Measurements from ENCODE around the gene ZFAND3. TPM values are rescaled to one million over a fixed set of nuclear protein-coding genes. Genes with fewer than 3 reads are reported as not detected.
A peak's percentile ranks its signal among the peaks of the same experiment; 100 is the strongest.

ZFAND3 gene
- total RNA-seq, 1 experiment from 2014 or later, result 22.2 TPM

DNA sequence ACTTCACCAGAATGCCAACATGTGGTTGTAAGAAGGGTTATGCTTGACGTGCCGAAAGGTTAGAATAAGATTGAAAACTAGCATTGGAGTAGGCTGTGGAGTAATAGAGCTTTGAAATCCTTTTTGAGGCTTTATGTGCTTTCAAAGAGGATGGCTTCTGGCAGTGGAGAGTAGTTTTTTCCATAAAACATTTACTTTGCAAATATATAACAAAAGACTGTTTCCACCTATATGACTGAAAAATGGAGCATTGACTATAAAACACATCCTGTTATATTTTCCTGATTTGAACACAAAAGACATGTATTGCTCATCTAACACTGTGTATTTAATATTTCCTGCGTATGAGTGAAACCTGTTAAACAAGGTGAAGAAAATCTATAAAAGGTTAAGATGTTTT is 38.8 kb downstream of the ZFAND3 start:
- Histone ChIP-seq H3K36me3 (ENCODE audit: low read depth, low read length) (no peaks in the 10 kb centered on the region), H3K9me3 (ENCODE audit: low read length) (no peaks in the 10 kb centered on the region), H3K27ac (ENCODE audit: low read length) (no peak overlapping the region), H3K4me3 (ENCODE audit: low read length) (no peak overlapping the region), H3F3A (ENCODE audit: low read length, unreplicated experiment) (peaks cover 7% of the 10 kb centered on the region), H3K9ac (ENCODE audit: low read length) (no peak overlapping the region), H4K20me1 (ENCODE audit: low read length) (peaks cover 42% of the 10 kb centered on the region), H2AFZ (ENCODE audit: low read length) (no peak overlapping the region), H3K4me1 (ENCODE audit: insufficient read depth, low read length) (peaks cover 36% of the 10 kb centered on the region), H3K9me2 (replicated peaks; ENCODE audit: low read length) (no peaks in the 10 kb centered on the region), H3K4me2 (ENCODE audit: low read length) (peak overlapping the region; percentile 12), H3K79me2 (ENCODE audit: low read length) (peaks cover 86% of the 10 kb centered on the region), H3K27me3 (ENCODE audit: low read length) (no peaks in the 10 kb centered on the region)
- intact Hi-C loops (cut with micrococcal nuclease), result no loop called here
- CTCF ChIA-PET, result interaction anchor here (1.6 kb wide), 1 partner anchor 67 kb away, joined by 12 read pairs; no protein-coding TSS in a partner anchor
- ATAC-seq (peak; percentile 61), DNase-seq (peak; percentile 36)
- POLR2A ChIA-PET (ENCODE audit: unreplicated experiment), result interaction anchor here (0.5 to 0.6 kb wide), 3 partner anchors 40 to 252 kb away, joined by 3 to 6 read pairs (median 6); no protein-coding TSS in a partner anchor
- TF ChIP-seq EZH2 (IDR thresholded peaks at IDR 0.05; ENCODE audit: low read length, unreplicated experiment), result no peak
- TF ChIP-seq, protein P1, sequence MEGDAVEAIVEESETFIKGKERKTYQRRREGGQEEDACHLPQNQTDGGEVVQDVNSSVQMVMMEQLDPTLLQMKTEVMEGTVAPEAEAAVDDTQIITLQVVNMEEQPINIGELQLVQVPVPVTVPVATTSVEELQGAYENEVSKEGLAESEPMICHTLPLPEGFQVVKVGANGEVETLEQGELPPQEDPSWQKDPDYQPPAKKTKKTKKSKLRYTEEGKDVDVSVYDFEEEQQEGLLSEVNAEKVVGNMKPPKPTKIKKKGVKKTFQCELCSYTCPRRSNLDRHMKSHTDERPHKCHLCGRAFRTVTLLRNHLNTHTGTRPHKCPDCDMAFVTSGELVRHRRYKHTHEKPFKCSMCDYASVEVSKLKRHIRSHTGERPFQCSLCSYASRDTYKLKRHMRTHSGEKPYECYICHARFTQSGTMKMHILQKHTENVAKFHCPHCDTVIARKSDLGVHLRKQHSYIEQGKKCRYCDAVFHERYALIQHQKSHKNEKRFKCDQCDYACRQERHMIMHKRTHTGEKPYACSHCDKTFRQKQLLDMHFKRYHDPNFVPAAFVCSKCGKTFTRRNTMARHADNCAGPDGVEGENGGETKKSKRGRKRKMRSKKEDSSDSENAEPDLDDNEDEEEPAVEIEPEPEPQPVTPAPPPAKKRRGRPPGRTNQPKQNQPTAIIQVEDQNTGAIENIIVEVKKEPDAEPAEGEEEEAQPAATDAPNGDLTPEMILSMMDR (conservative IDR thresholded peaks at IDR 0.05; ENCODE audit: low read depth, low read length), result no peak
- TF ChIP-seq EZH2phosphoT487 (IDR thresholded peaks at IDR 0.05; ENCODE audit: borderline replicate concordance, low read length), result no peak
- TSS peak; percentile 2 for BruUV-seq (replicated peaks)

DNA sequence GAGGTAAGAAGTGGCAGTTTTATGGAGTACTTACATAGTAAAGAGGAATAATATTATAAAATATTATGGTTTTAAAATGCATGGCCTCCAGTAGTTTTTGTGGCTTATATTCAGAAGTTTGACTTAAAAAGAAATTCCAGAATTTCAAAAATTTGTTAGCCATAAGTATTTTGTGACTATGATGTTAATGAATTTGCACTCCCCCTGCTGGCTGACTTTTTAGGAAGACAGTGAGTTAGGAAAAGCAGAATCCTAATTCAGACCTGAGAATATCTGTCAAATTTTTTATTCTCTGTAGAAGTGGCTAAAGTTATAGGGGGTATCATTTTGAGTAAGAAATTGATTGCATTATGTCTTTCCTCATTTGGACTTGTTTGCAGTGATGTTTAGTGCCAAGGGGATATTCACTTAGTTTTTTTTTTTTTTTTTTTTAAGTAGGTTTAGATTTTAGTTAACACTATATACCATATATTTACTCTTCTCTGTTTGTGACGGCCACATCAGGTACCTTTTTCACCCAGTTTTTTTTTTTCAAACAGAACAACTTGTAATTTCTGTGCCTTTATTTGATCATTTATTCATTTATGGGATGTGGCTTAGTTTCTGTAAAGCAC is 40.8 kb downstream of the ZFAND3 start:
- Histone ChIP-seq H3K27me3 (ENCODE audit: low read length) (no peaks in the 10 kb centered on the region), H4K20me1 (ENCODE audit: low read length) (peaks cover 56% of the 10 kb centered on the region), H3K4me2 (ENCODE audit: low read length) (no peak overlapping the region), H3F3A (ENCODE audit: low read length, unreplicated experiment) (peaks cover 7% of the 10 kb centered on the region), H3K9me3 (ENCODE audit: low read length) (no peaks in the 10 kb centered on the region), H2AFZ (ENCODE audit: low read length) (no peak overlapping the region), H3K9ac (ENCODE audit: low read length) (no peak overlapping the region), H3K4me3 (ENCODE audit: low read length) (no peak overlapping the region), H3K4me1 (ENCODE audit: insufficient read depth, low read length) (peaks cover 43% of the 10 kb centered on the region), H3K27ac (ENCODE audit: low read length) (no peak overlapping the region), H3K36me3 (ENCODE audit: low read depth, low read length) (peaks cover 7% of the 10 kb centered on the region; the same call in 1 of the 2 replicates), H3K9me2 (replicated peaks; ENCODE audit: low read length) (no peaks in the 10 kb centered on the region), H3K79me2 (ENCODE audit: low read length) (peaks cover 89% of the 10 kb centered on the region)
- ChIA-PET CTCF (no interaction called here), POLR2A (ENCODE audit: unreplicated experiment) (no interaction called here)
- ATAC-seq (no peak), DNase-seq (peak; percentile 64)
- intact Hi-C loops (cut with micrococcal nuclease), result loop anchor here (1.0 to 10.0 kb wide), 3 partner anchors 37 to 154 kb away; no protein-coding TSS in a partner anchor
- TF ChIP-seq EZH2 (IDR thresholded peaks at IDR 0.05; ENCODE audit: low read length, unreplicated experiment), result no peak
- TF ChIP-seq, protein P1 (conservative IDR thresholded peaks at IDR 0.05; ENCODE audit: low read depth, low read length), result peak; percentile 78
- no TSS peak for BruUV-seq (replicated peaks)

DNA sequence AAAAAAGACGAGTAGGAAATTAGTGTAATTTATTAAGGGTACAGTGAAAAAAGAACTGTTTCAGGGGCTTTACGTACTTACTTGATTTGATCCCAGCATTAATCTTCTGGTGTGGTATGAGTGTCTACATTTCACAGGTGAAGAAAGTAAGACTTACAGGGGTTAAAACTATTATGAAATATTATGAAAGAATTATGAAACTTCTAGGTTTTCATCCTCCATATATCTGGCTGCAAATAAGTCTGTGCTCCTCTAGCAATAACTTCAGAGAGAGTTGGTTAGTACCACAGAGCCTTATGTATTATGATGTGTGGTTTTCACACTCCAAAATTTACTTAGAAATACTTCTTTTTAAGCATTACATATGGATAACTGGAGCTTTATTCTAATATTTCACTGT is 41.9 kb downstream of the ZFAND3 start:
- Histone ChIP-seq H3K36me3 (ENCODE audit: low read depth, low read length) (peaks cover 8% of the 10 kb centered on the region; the same call in 1 of the 2 replicates), H3K9me2 (replicated peaks; ENCODE audit: low read length) (no peaks in the 10 kb centered on the region), H3K4me2 (ENCODE audit: low read length) (no peak overlapping the region), H3K27ac (ENCODE audit: low read length) (no peak overlapping the region), H3K9ac (ENCODE audit: low read length) (no peak overlapping the region), H3K27me3 (ENCODE audit: low read length) (no peaks in the 10 kb centered on the region), H2AFZ (ENCODE audit: low read length) (no peak overlapping the region), H3K79me2 (ENCODE audit: low read length) (peaks cover 89% of the 10 kb centered on the region), H3K4me3 (ENCODE audit: low read length) (no peak overlapping the region), H3K4me1 (ENCODE audit: insufficient read depth, low read length) (peaks cover 43% of the 10 kb centered on the region), H3F3A (ENCODE audit: low read length, unreplicated experiment) (peaks cover 7% of the 10 kb centered on the region), H4K20me1 (ENCODE audit: low read length) (peaks cover 55% of the 10 kb centered on the region), H3K9me3 (ENCODE audit: low read length) (no peaks in the 10 kb centered on the region)
- ChIA-PET CTCF (no interaction called here), POLR2A (ENCODE audit: unreplicated experiment) (no interaction called here)
- BruUV-seq (replicated peaks), result no TSS peak
- DNase-seq, result no peak
- intact Hi-C loops (cut with micrococcal nuclease), result loop anchor here (5.0 to 10.0 kb wide), 2 partner anchors 36 to 153 kb away; no protein-coding TSS in a partner anchor
- no peak for ATAC-seq
- TF ChIP-seq EZH2 (IDR thresholded peaks at IDR 0.05; ENCODE audit: low read length, unreplicated experiment) (no peak), EZH2phosphoT487 (IDR thresholded peaks at IDR 0.05; ENCODE audit: borderline replicate concordance, low read length) (no peak)
- TF ChIP-seq, protein P1 (conservative IDR thresholded peaks at IDR 0.05; ENCODE audit: low read depth, low read length), result no peak

Data from PC-3 (cell line).